HG02678 (cell line): ENCODE measurements around the gene PVRIG.
"Not testable (repeated sequence)": the region's sequence is repeated elsewhere in the genome, so short reads cannot be mapped to it uniquely, and the experiment has no call there.

Experiments
- ATAC-seq: cut with Tn5 transposase; IDR thresholded peaks from one replicate; pipeline ENCODE4 v1.9.1; 2021; ENCODE audit warnings: mild to moderate bottlenecking, moderate library complexity; ENCODE audit not compliant: unreplicated experiment

PVRIG gene

DNA sequence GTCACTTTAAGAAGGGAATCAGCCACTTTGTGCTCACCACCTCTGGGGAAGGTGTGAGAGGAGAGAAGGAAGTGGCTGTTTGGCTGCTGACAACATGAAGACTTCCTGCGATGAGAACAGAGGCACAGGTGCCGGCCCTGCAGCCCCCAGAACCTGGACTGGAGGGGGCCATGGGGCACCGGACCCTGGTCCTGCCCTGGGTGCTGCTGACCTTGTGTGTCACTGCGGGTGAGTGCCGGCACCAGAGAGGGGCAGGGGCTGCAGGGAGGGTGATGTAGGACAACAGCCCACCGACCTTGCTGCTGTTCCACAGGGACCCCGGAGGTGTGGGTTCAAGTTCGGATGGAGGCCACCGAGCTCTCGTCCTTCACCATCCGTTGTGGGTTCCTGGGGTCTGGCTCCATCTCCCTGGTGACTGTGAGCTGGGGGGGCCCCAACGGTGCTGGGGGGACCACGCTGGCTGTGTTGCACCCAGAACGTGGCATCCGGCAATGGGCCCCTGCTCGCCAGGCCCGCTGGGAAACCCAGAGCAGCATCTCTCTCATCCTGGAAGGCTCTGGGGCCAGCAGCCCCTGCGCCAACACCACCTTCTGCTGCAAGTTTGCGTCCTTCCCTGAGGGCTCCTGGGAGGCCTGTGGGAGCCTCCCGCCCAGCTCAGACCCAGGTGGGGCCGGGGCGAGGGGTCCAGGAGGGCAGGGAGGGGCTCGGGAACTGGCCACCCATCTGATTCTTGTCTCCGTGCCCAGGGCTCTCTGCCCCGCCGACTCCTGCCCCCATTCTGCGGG is at the start of gene PVRIG:
Gene PVRIG (plus strand): TSS at position 149 of the 785 bp plus-strand sequence. CDS start 22 bp downstream, at position 171.
- not testable (repeated sequence) for ATAC-seq

DNA sequence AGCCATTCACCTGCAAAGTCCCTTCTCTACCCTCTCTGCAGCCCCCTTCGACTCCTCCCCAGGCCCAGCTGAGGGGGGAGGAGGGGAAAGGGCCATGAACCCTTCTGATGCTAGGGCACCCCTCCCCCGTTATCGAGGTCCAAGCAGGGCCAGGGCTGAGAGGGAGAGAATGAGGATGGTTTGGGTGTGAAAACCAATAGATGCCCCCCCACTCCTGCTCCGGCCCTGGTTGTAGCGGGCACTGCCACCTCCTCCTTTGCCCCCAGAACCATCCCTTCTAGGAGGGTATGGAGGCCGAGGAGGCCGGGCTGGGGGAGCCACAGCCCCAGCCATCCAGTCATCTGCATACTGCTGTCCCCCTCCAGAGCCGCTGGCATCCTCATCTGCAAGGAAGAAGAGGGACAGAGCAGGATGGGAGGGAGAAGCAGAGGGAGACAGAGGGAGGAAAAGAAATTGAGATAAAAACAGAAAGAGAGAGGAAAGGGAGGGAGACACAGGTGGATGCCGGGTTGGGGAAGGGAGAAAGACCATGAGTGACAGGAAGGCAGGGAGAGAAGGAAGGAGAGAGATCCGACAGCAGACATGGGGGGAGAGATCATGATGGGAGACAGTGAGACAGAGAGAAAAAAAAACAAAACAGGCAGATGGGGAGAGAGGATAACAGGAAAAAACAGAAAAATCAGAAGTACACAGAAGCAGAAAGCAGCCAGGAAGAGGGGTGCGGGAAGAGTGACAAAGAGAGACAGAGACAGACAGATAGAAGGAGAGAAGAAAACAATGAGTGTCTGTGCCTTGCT is 49.5 kb upstream of the PVRIG start:
- no peak for ATAC-seq

DNA sequence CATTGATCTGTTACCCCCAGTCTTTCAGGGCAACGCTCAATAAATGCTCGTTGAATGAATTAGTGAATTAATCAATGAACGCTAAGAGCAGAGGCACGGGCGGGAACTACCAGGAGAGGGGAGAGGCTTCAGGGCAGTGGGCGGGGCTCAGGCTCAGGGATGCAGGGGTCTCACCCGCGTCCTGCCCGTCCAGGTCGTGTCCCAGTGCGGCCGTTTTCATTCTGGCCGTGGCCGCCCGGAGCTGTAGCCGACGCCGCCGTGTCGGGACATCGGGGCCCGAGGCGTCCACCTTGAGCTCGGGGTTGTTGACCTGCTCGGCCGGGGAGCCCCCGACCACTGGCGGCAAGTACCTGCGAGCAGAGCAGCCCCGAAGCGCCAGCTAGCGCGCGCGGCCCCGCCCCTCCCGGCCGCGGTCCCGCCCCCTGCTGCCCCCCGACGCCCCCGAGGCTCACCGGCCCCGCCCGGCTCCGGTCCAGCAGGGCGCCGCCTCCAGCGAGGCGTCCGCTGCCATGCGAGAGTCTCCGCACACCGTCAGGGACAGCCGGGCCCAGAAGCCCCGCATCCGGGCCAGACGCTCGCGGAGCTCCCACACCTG is 48.6 kb upstream of the PVRIG start:
- ATAC-seq = no peak

DNA sequence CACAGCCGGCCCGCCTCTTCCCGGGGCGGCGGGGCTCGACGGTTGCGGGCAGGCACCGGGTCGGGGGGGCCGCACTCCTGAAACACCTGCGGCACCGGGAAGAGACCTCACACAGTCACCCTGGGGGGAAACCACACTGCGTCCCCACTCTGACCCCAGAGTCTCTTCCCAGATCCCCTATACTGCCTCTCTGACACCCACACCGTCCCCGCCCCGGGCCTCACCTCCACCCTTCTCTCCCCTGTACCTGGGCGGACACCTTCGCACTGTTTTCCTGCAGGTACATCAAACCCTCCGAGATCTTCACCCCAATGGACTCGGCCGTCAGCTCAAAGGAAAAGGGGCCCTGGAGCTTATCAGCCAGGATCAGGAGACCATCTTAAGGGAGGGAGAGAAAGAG is 47.9 kb upstream of the PVRIG start:
- ATAC-seq = no peak

DNA sequence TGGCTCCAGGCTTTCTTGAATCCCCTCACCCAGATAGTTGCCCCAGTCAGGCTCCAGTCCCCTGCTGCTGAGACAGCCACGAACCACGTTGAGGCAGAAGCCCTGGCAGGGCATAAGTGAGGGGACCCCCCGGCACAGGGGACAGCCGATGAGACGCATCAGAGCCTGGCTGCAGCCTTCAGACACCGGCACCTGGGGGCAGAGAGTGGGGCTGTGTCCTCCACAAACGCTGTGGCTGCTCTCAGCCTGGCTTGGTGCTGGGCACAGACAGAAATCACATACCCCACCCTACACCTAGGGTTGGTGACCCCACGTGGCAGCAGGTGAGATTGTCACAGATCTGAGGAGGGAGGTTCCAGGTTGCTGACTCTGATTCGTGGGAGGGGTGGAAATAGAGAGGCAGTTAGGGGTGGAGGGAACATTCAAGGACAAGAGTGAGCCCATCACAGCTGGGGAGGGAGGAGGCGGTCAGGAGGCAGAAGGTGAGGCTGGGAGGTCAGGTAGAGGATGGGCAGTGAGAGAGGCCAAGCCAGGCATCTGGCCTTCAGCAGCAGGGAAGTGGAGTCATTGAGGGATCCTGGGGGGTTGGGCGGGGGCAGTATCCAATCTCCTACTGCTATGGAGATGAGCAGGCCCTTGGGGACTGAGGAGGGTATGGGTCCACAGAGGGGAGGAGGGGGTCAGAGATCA is 45.8 kb upstream of the PVRIG start:
- ATAC-seq = no peak

DNA sequence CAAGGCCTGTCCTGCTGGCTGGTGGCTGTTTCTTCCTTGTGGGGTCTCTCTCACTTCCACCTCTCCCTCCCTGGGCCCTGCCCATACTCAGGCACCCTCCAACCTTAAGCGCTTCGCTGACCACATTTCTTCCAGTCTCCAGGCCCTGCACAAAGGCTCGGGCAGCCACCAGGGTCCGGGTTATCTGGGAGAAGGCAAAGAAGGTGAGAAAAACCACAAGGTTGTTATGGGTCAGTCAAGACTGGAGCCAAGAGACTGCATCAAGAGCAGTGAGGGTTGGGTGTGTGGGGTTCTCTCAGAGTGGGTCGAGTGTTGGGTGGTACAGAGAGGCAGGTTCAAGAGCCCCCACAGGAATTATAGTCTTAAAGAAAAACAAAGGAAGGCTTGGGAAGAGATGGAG is 45.2 kb upstream of the PVRIG start:
- no peak for ATAC-seq

DNA sequence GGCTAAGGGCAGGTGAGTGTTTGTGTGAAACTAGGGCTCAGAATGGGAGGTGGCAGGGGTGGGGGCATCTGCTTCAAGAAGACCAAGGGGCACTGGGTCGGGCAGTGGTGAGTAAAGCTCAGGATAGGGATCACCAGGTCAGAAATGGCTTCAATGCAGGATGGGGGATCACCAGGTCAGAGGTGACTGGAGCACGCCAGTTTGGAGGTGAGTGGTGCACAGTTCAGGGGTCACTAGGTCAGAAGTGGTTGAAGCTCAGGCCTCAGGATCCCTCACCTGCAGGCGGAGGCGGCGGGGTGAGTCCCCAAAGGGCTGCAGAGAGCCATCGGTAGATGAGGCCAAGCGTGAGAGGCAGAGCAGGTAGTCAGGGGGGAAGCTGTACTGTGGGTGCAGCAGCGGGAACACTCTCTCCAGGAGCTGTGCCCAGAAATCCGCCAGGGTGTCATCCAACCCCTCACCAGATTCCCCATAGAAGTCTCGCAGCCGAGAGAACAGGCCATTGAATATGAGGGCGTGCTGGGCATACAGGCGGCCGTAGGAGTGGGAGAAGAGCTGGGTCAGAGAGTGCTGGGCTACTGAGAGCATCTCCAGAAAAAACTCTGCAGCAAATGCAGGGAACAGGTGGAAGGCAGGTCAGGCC is 44.3 kb upstream of the PVRIG start:
- ATAC-seq = no peak

DNA sequence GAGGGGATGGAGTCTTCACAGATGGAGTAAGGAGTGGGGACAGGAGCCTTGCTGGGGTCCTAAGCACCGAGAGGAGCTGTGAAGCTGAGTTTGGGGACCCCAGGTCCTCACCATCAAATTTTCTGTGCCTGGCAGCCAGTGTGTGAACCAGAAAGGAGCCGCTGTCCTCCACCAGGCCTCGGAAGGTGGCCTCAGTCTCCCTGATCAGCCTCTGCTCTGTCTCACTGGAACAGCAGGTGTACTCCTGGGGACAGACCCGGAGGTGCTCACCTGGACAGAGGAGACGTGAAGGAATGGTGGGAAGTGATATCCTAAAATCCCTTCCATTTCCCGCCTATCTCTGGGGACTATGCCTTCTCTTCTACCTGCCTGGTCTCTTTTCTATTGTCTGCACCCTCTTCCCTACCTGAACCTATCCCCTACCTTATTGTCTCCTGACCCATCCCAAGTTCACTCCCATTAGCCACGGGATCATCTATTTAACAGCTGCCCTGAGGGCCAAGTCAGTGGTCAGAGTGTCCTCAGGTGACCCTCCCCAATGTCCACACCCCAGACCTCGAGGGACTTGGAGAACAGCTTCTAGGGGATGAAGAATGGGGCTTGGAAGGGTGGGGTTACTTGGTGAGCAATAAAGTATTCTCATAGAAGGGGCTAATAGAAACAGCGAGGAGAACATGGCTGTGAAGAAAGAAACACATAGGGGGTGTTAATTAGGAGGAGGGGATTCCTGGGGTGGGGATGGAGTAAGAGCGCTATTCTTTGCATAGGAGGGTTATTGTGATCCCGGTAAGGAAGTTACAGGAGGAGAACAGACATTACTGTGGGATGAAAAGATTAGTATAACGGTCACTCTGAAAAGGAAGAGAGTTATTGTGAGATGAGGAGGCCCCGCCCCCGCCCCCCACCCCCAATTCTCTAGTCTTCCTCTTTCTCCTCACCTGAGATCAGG is 43.4 kb upstream of the PVRIG start:
- no peak for ATAC-seq

DNA sequence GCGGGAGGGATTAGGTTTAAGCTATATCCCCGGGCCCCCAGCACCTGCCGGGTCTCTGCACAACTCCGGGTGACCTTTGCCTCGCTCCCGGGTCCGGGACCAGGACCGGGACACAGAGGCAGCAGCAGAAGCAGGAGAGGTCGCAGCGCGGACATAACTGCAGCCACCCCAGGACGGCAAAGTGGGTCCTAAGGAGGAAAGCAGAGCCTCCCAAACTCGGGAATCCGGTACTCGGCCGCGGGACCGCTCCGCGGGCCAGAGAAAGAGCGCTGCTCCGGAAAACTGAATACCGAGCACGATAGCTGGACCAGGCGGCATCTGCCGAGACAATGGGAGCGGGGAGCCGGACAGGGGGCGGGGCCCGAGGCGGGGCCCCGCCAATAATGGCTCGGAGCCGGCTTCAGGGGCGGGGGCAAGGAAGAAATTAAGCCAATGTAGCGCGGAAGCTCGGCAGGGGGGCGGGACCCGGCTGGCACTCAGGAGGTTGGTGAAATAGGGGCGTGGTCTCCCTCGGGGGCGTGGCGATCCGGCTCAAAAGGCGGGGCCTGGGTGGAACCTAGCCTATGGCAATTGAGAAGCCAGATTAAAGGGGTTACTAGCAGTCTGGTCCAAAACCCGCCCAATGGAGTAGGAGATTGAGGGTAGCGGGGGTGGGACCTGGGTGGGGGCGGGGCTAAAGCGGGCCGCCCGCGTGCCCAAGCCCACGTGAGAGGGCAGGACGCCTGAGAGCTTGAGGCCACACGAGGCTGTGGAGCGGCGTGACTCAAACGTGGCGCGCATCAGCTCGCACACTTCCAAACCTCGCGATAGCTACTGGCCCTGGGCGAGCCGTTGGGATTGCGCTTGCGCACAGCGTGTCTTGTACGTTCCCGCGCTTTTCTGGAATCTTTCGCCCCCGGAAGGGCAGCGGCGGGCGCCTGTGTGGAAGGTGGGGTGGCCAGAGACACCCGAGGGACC is 42.4 kb upstream of the PVRIG start, which contains the start of the genes GPC2 and STAG3:
Gene GPC2 (minus strand): TSS at position 337 of the 957 bp plus-strand sequence. CDS start 182 bp downstream, at position 155.
Gene STAG3 (plus strand): TSS at position 874 of the 957 bp plus-strand sequence. CDS start 2,639 bp downstream, outside the sequence.
- peak; percentile 94 for ATAC-seq

DNA sequence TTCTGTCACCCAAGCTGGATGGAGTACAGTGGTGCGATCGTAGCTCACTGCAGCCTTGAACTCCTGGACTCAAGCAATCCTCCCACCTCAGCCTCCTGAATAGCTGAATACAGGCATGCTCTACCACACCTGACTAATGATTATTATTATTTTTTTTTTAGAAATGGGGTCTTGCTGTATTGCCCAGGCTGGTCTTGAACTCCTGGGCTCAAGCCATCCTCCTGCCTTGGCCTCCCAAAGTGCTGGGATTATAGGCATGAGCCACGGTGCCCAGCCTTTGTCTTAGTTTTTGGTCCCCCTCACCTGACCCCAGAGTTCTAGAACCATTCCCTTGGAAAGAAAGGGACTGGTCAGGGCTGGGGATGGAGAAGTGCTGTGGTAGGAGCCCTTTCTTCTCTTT is 39.7 kb upstream of the PVRIG start:
- not testable (repeated sequence) for ATAC-seq

DNA sequence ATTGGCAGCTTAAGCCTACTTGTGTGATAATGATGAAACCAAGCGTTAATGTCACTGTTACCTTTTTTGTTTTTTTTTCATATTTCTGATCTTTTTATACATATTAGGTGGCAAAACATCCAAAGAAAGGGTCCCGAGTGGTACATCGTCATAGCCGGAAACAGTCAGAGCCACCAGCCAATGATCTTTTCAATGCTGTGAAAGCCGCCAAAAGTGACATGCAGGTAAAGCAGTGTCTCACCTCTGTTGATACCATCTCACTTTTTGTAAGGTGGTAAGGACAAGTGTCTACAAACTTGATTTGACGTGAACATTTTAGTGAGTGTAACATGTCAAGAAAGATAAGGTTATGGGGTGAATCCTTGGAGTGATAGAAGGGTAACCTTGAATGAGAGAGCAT is 37.1 kb upstream of the PVRIG start:
- ATAC-seq = not testable (repeated sequence)

DNA sequence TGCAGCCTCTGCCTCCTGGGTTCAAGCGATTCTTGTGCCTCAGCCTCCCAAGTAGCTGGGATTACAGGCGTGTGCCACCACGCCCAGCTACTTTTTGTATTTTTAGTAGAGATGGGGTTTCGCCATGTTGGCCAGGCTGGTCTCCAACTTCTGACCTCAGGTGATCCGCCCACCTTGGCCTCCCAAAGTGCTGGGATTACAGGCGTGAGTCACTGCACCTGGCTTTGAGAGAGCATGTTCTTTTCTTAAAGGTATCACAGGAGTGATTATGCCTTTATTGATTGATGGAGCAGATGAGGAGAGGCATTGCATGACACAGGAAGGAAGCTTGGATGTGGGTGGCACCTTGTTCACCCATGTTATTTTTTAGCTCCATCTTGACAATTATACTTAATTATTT is 36.7 kb upstream of the PVRIG start:
- ATAC-seq = not testable (repeated sequence)

DNA sequence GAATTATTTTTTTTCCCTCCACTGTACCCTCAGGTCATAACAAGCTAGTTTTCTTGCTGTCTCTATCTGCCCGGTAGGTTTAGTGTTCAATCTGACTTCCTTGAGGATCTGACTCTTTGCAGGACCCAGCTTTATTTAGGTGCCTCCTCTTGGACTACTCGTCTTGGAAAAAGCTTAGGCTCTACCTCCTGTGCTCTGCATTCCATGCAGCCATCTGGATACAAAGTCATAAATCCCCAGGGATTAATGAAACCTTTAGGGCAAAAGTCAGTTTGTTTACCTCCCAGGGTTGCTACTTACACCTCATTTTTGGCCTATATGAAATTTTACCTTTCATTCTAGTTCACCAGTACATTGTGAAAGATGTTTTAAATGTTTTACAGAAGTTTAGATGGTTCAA is 34.0 kb upstream of the PVRIG start:
- no peak for ATAC-seq

DNA sequence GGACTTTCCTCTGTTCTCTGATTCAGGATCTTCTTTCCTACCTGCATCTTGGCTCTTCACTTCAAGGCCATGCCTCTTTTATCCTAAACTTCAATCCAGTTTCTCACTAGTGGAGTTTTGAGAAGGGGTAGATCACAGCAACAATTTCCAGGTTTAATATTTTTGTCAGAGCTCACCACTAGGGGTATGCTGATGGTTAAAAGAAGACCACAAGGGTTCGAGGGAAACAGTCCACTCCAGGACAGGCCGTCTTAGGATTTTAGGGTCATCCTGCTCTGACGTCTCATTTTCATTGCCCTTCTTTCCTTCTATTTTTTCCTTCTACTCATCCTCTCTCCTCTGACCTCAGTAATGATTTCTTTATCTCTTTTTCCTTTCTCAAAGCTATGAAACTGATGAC is 30.7 kb upstream of the PVRIG start:
- no peak for ATAC-seq

DNA sequence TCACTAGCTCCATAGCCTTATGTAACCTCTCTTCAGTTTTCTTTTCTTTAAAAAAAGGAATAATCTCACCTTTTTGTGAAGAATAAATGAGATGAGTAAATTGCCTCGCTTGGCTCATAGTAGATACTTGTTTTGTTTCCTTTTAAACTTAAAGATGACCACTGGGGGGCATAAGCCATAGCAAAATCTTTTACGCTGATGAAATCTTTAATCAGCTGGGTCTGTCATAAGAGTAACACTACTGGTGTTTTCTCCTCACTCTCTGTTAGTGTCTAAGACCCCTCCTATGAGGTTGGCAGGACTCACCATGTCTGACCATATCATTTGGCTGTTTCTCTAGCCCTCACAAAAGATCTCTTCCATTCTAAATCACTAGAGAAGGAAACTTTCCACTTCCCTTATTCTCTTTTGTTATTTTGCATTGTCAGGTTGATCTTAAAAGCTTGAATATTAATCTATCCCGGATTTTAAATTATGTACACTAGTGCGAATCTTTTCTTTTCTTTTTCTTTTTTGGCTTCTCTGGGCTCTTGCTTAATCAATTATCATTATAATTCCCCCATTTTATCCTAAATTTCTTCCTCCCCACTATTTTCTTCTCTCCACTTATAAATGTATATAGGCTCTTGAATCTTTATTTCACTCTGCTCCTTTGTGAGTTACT is 29.6 kb upstream of the PVRIG start:
- ATAC-seq = no peak

DNA sequence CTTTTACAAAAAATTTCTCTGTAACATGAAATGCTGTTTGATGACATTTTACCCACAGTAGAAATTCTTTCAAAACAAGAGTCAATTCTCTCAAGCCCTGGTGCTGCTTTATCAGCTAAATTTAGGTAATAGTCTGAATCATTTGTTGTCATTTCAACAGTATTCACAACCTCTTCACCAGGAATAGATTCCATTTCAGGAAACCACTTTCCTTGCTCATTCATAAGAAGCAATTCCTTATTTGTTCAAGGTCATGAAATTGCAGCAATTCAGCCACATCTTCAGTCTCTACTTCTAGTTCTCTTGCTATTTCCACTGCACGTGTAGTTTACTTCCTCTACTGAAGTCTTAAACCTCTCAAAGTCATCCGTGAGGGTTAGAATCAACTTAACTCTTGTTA is 28.0 kb upstream of the PVRIG start:
- ATAC-seq = no peak

DNA sequence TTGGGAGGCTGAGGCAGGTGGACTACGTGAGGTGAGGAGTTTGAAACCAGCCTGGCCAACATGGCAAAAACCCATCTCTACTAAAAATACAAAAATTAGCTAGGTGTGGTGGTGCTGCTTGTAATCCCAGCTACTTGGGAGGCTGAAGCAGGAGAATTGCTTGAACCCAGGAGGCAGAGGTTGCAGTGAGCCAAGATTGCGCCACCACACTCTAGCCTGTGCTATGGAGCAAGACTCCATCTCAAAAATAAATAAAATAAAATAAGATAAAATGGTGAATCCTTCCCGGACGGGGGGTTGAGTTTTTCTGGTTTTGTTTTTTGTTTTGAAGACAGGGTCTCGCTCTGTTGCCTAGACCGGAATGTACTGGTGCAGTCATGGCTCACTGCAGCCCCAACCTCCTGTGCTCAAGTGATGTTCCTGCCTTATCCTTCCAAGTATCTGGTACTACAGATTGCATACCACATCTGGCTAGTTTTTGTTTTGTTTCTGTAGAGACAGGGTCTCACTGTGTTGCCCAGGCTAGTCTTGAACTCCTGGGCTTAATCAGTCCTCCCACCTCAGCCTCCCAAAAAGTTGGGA is 27.4 kb upstream of the PVRIG start:
- not testable (repeated sequence) for ATAC-seq
